Skeletal muscle satellite cell (primary cell): Measurements from ENCODE around the gene TANGO2.

Experiments
- H3K27me3 ChIP-seq: 2 replicates; pipeline ENCODE4 v1.7.0; 2013; ENCODE audit warnings: low read length; ENCODE audit not compliant: control insufficient read depth, insufficient read depth
- H3K36me3 ChIP-seq: 2 replicates; pipeline ENCODE4 v1.7.0; 2013; ENCODE audit warnings: mild to moderate bottlenecking, control low read depth, low read length; ENCODE audit not compliant: insufficient read depth
- H3K4me1 ChIP-seq: 2 replicates; pipeline ENCODE4 v1.7.0; 2013; ENCODE audit warnings: low read length; ENCODE audit not compliant: control insufficient read depth, insufficient read depth
- H3K4me2 ChIP-seq: 2 replicates; pipeline ENCODE4 v1.7.0; 2013; ENCODE audit warnings: mild to moderate bottlenecking, low read length
- H3K4me3 ChIP-seq: 2 replicates; pipeline ENCODE4 v1.7.0; 2013; ENCODE audit warnings: low read length
- H3K9ac ChIP-seq: 2 replicates; pipeline ENCODE4 v1.7.0; 2013; ENCODE audit warnings: mild to moderate bottlenecking, low read depth, low read length, moderate library complexity
- H3K9me3 ChIP-seq: replicated peaks from 2 replicates; pipeline ENCODE4 v1.7.0; 2013; ENCODE audit warnings: mild to moderate bottlenecking, control low read depth, low read length

TANGO2 gene

GRCh38 chr22:20058989-20059770 lies 38.3 kb downstream of the TANGO2 start:
- H3K27me3 ChIP-seq, result no peaks in the 10 kb centered on the region
- no peak overlapping the region for H3K4me3 ChIP-seq
- peaks cover 25% of the 10 kb centered on the region for H3K4me1 ChIP-seq
- H3K9me3 ChIP-seq, result no peaks in the 10 kb centered on the region
- H3K9ac ChIP-seq, result no peak overlapping the region
- H3K36me3 ChIP-seq, result peaks cover 60% of the 10 kb centered on the region
- H3K4me2 ChIP-seq, result no peak overlapping the region

- peaks cover 25% of the 10 kb centered on the region for H3K4me1 ChIP-seq
- H3K4me2 ChIP-seq, result peak overlapping the region; percentile 13
- H3K36me3 ChIP-seq, result peaks cover 54% of the 10 kb centered on the region
- no peaks in the 10 kb centered on the region for H3K27me3 ChIP-seq
- H3K4me3 ChIP-seq, result no peak overlapping the region
- no peak overlapping the region for H3K9ac ChIP-seq
- no peaks in the 10 kb centered on the region for H3K9me3 ChIP-seq
Observed at GRCh38 chr22:20060700-20061480, 40.0 kb downstream of the TANGO2 start.

- Histone ChIP-seq H3K9me3 (no peaks in the 10 kb centered on the region), H3K36me3 (peaks cover 48% of the 10 kb centered on the region)
Observed at GRCh38 chr22:20061481-20061861, 40.6 kb downstream of the TANGO2 start.

GRCh38 chr22:20062043-20062765 lies 41.3 kb downstream of the TANGO2 start:
- no peak overlapping the region for H3K9ac ChIP-seq
- peaks cover 41% of the 10 kb centered on the region for H3K36me3 ChIP-seq
- no peaks in the 10 kb centered on the region for H3K27me3 ChIP-seq
- H3K4me3 ChIP-seq, result no peak overlapping the region
- no peaks in the 10 kb centered on the region for H3K9me3 ChIP-seq
- peaks cover 25% of the 10 kb centered on the region for H3K4me1 ChIP-seq
- H3K4me2 ChIP-seq, result peak overlapping the region; percentile 4

More at GRCh38 chr22:20061481-20061861, 40.6 kb downstream of the TANGO2 start:
- no peak overlapping the region for H3K4me3 ChIP-seq
- H3K9ac ChIP-seq, result no peak overlapping the region
- H3K4me2 ChIP-seq, result peak overlapping the region; percentile 13
- no peaks in the 10 kb centered on the region for H3K27me3 ChIP-seq
- peaks cover 25% of the 10 kb centered on the region for H3K4me1 ChIP-seq

GRCh38 chr22:20062766-20063083 lies 41.8 kb downstream of the TANGO2 start:
- H3K4me1 ChIP-seq, result peaks cover 25% of the 10 kb centered on the region
- peaks cover 36% of the 10 kb centered on the region for H3K36me3 ChIP-seq

GRCh38 chr22:20063271-20064139 lies 42.6 kb downstream of the TANGO2 start:
- no peak overlapping the region for H3K4me3 ChIP-seq
- peaks cover 25% of the 10 kb centered on the region for H3K4me1 ChIP-seq
- no peak overlapping the region for H3K9ac ChIP-seq
- H3K9me3 ChIP-seq, result no peaks in the 10 kb centered on the region
- peaks cover 32% of the 10 kb centered on the region for H3K36me3 ChIP-seq
- H3K27me3 ChIP-seq, result no peaks in the 10 kb centered on the region
- H3K4me2 ChIP-seq, result no peak overlapping the region

More at GRCh38 chr22:20062766-20063083, 41.8 kb downstream of the TANGO2 start:
- peak overlapping the region; percentile 31 for H3K4me2 ChIP-seq
- H3K4me3 ChIP-seq, result no peak overlapping the region
- H3K9me3 ChIP-seq, result no peaks in the 10 kb centered on the region
- H3K27me3 ChIP-seq, result no peaks in the 10 kb centered on the region
- H3K9ac ChIP-seq, result no peak overlapping the region

GRCh38 chr22:20064140-20064480 lies 43.2 kb downstream of the TANGO2 start:
- no peaks in the 10 kb centered on the region for H3K9me3 ChIP-seq
- no peak overlapping the region for H3K9ac ChIP-seq
- no peak overlapping the region for H3K4me3 ChIP-seq
- no peak overlapping the region for H3K4me2 ChIP-seq
- peaks cover 25% of the 10 kb centered on the region for H3K4me1 ChIP-seq
- peaks cover 32% of the 10 kb centered on the region for H3K36me3 ChIP-seq
- H3K27me3 ChIP-seq, result no peaks in the 10 kb centered on the region

GRCh38 chr22:20064545-20065262 lies 43.8 kb downstream of the TANGO2 start:
- H3K36me3 ChIP-seq, result peaks cover 32% of the 10 kb centered on the region
- peaks cover 25% of the 10 kb centered on the region for H3K4me1 ChIP-seq
- H3K9ac ChIP-seq, result no peak overlapping the region
- H3K9me3 ChIP-seq, result no peaks in the 10 kb centered on the region
- no peak overlapping the region for H3K4me3 ChIP-seq
- H3K4me2 ChIP-seq, result no peak overlapping the region
- H3K27me3 ChIP-seq, result no peaks in the 10 kb centered on the region

GRCh38 chr22:20065896-20066616 lies 45.1 kb downstream of the TANGO2 start:
- no peaks in the 10 kb centered on the region for H3K27me3 ChIP-seq
- H3K4me1 ChIP-seq, result peaks cover 21% of the 10 kb centered on the region
- H3K36me3 ChIP-seq, result peaks cover 28% of the 10 kb centered on the region
- no peak overlapping the region for H3K4me2 ChIP-seq
- H3K4me3 ChIP-seq, result no peak overlapping the region
- no peaks in the 10 kb centered on the region for H3K9me3 ChIP-seq
- H3K9ac ChIP-seq, result no peak overlapping the region
